Cardiac fibroblast (primary cell): ENCODE measurements around the gene ATP6AP1.

ENCODE experiments used
- DNase-seq, 2 donors: peaks; one replicate each; pipeline versions ENCODE4 v3.0.0 to v3.0.0-alpha.2; 2010; ENCODE audit warnings: low read depth in 2 of 2
- H3K4me3 ChIP-seq, 2 donors: replicated peaks in 1 of 2; 1 replicate in 1 of 2; 2 replicates in 1 of 2; pipeline ENCODE4 v1.5.1; 2011; ENCODE audit warnings: low read depth in 2 of 2, low read length in 2 of 2, mild to moderate bottlenecking in 2 of 2, moderate library complexity in 1 of 2
- CTCF ChIP-seq: IDR thresholded peaks from one replicate; pipeline ENCODE4 v1.5.1; 2011; ENCODE audit warnings: low read depth, mild to moderate bottlenecking, low read length, inconsistent platforms

Gene ATP6AP1

DNA sequence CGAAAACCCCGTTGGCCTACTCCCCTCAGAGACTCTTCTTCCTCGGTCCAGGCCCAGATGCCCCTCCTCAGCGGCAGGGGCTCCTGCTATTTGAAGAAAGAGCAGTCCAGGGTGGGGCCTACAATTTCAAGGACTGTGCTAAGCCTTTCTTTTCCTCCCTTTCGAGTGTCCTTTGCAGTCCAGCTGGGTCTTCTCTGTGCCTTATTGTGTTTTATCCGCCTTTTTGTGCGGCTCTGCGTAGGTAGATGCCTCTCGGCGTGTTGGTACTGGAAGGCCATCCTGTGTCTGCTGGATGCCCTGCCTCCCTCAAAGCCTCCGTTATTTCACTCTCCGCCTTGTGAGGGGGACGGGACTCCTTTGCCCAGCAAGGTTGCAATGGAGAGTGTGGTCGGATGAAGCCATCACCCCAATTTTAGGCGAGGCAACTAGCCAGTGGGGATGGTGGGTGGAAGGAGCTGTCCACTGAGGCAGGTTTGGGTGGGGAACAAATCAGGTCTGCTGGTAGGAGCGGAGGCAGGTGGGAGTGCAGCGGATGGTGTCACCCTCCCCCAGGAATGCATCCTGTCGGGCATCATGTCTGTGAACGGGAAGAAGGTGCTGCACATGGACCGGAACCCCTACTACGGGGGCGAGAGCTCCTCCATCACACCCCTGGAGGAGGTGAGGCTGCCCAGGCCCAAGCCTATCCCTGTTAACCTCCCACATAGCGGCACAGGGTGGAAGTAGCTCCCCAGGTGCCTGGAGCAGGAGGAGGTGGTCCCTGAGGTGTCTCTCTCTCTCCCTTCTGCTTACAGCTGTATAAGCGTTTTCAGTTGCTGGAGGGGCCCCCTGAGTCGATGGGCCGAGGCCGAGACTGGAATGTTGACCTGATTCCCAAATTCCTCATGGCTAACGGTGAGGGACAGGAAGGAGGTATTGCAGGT lies 9.8 kb downstream of the ATP6AP1 start:
- H3K4me3 ChIP-seq, result peak overlapping the region; percentile 67 to 70
- DNase-seq, result no peak
- no peak for TF ChIP-seq CTCF

- DNase-seq, result no peak
- no peak for TF ChIP-seq CTCF
- H3K4me3 ChIP-seq, result no peak overlapping the region
Observed at GRCh38 chrX:154439841-154440240, 11.4 kb downstream of the ATP6AP1 start.

- no peak for DNase-seq
- TF ChIP-seq CTCF, result no peak
- no peak overlapping the region for H3K4me3 ChIP-seq
Observed at GRCh38 chrX:154440623-154441357, 12.3 kb downstream of the ATP6AP1 start.

DNA sequence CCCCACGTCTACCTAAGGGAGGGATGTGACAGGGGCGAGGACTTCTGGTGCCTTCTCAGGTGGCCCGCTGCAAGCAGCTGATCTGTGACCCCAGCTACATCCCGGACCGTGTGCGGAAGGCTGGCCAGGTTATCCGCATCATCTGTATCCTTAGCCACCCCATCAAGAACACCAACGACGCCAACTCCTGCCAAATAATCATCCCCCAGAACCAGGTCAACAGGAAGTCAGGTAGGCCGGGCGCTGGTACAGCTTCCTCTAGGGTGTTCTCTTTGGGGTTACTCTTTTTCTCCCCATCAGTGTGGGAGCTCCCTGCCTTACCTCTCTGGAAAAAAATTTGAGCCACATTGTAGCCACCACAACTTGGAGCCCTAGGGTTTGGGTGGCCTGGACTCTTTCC lies 13.1 kb downstream of the ATP6AP1 start:
- DNase-seq, result no peak
- no peak for TF ChIP-seq CTCF
- H3K4me3 ChIP-seq, result no peak overlapping the region

GRCh38 chrX:154441984-154442707 lies 13.7 kb downstream of the ATP6AP1 start:
- DNase-seq, result no peak
- TF ChIP-seq CTCF, result no peak
- no peak overlapping the region for H3K4me3 ChIP-seq

DNA sequence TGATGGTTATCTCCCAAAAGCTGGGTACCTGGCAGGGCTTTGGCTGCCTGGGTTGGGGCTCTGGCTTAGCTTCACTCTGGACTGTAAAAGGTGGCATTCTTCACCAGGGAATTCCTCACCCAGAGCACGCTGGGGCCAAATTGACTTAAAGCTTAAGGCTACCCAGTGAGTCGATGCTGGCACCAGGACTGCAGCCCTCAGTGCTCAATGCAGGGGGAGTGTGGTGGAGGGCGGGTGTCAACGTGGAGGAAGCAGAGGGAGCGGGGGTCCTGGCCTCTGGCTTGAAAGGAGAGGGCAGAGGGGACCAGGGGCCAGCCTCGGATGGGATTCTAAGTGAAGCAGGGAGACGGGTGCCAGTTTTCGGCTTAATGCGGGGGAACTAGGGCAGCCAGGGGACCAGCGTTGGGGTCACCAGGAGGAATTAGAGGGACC lies 15.0 kb downstream of the ATP6AP1 start:
- TF ChIP-seq CTCF, result no peak
- no peak for DNase-seq
- peak overlapping the region; percentile 26 to 33 for H3K4me3 ChIP-seq
